Activated T-helper 1 cell treated with anti-CD3 and anti-CD28 coated beads, Interleukin-12 subunit alpha, Interleukin-12 subunit beta, Interleukin-2, Interleukin-4 antibody, amounts not matched to agents 30 ng/mL and 10 ng/mL and 1 ng/mL, durations not matched to agents 14 hours and 24 hours and 36 hours (primary cell): ENCODE data around the gene TRPV3. TPM values are rescaled to one million over a fixed set of nuclear protein-coding genes. Genes with fewer than 3 reads are reported as not detected.

Experiments
- DNase-seq: peaks from one replicate; pipeline ENCODE4 v3.0.0; 2021; ENCODE audit warnings: low spot score
- H3K27ac Mint-ChIP-seq: one replicate; pipeline ENCODE4 v1.8.0; 2021; ENCODE audit warnings: mild to moderate bottlenecking, mixed read lengths
- H3K27me3 Mint-ChIP-seq: one replicate; pipeline ENCODE4 v1.8.0; 2022; ENCODE audit warnings: mild to moderate bottlenecking, moderate library complexity, mixed read lengths; ENCODE audit not compliant: insufficient read depth
- H3K36me3 Mint-ChIP-seq: one replicate; pipeline ENCODE4 v1.8.0; 2021; ENCODE audit warnings: low read depth, mixed read lengths
- H3K4me1 Mint-ChIP-seq: one replicate; pipeline ENCODE4 v1.8.0; 2021; ENCODE audit warnings: low read depth, mixed read lengths
- H3K4me3 Mint-ChIP-seq: one replicate; pipeline ENCODE4 v1.8.0; 2021; ENCODE audit warnings: mild to moderate bottlenecking, moderate library complexity, mixed read lengths
- H3K9me3 Mint-ChIP-seq: one replicate; pipeline ENCODE4 v1.8.0; 2021; ENCODE audit warnings: mixed read lengths
- intact Hi-C: fragments of 100-400 bp; cut with micrococcal nuclease; formaldehyde crosslinking; loops from one replicate; pipeline ENCODE4 v1.15.1; 2024
- total RNA-seq: library from RNA; stranded (reverse); gene quantifications from 2 replicates; pipeline ENCODE4 v1.2.3, GENCODE V29; 2022

Gene TRPV3
- total RNA-seq, 1 donor from 2014 or later = 0.26 TPM

DNA sequence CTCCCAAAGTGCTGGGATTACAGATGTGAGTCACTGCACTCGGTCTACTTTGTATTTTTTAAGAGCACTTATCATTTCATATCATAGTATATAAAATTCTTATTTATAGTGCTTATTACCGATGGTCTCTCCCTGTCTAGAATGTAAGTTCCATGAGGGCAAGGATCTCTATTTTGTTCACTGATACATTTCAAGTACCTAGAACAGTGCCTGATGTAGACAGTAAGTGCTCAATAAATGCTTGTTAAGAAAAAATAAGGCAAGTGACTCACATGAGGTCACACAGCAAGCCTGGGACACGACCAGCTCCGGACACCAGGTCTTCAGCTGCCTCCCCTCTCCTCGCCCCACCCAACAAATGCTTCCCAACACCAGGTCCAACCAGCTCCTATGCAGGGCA, 23.9 kb downstream of the TRPV3 start:
- Mint-ChIP-seq H3K36me3 (no peaks in the 10 kb centered on the region), H3K9me3 (no peaks in the 10 kb centered on the region), H3K27me3 (peaks cover 13% of the 10 kb centered on the region), H3K4me1 (no peaks in the 10 kb centered on the region), H3K27ac (no peak overlapping the region), H3K4me3 (no peak overlapping the region)
- no peak for DNase-seq
- intact Hi-C loops = no loop called here

- Mint-ChIP-seq H3K27me3 (peaks cover 11% of the 10 kb centered on the region), H3K36me3 (no peaks in the 10 kb centered on the region), H3K4me1 (no peaks in the 10 kb centered on the region), H3K4me3 (no peak overlapping the region), H3K9me3 (no peaks in the 10 kb centered on the region), H3K27ac (no peak overlapping the region)
- no peak for DNase-seq
- intact Hi-C loops = no loop called here
These were observed 24.8 kb downstream of the TRPV3 start for GRCh38 chr17:3532859-3533142.

DNA sequence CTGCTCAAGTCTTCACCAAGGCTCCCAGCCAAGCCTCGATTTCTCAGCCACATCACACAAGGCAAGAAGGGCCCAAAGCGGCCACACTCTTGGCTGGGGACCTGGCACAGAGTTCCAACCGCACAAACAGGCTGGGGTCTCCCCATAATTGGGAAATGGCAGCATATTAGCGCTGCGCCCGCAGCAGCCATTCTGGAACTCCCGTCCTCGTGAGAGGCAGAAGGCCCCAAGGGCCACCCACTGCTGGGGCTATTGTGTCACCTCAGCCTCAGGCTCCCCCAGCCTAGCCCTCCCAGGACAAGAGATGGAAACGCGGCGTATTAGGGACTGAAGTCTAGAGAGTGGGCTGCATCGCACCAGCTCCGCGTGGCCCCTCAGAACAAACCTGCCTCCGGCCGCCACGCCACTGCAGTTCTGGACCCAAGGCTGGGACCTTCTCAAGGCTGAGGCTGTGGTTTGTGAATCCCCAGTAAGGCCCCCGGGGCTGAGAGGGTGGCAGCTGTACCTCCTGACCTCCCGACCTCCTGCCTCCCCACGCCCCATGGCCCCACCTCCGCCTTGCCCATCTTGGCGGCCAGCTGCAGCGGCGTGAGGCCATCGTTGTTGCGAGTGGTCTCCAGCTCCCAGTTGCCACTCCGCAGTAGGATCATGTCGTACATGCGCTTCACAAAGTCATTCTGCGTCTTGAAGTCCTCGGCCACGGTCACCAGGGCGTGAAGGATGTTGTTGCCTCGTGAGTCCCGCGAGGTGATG, 25.3 kb downstream of the TRPV3 start:
- H3K4me3 Mint-ChIP-seq = no peak overlapping the region
- DNase-seq = no peak
- H3K9me3 Mint-ChIP-seq = no peaks in the 10 kb centered on the region
- no peaks in the 10 kb centered on the region for H3K36me3 Mint-ChIP-seq
- no peak overlapping the region for H3K27ac Mint-ChIP-seq
- H3K27me3 Mint-ChIP-seq = peaks cover 11% of the 10 kb centered on the region
- H3K4me1 Mint-ChIP-seq = no peaks in the 10 kb centered on the region
- intact Hi-C loops = no loop called here

- H3K27ac Mint-ChIP-seq = no peak overlapping the region
- intact Hi-C loops = no loop called here
These were observed 26.1 kb downstream of the TRPV3 start for GRCh38 chr17:3531266-3532101.

GRCh38 chr17:3529817-3530741, 27.5 kb downstream of the TRPV3 start:
- H3K9me3 Mint-ChIP-seq = no peaks in the 10 kb centered on the region
- H3K4me3 Mint-ChIP-seq = no peak overlapping the region
- no peak for DNase-seq
- H3K4me1 Mint-ChIP-seq = no peaks in the 10 kb centered on the region
- H3K27ac Mint-ChIP-seq = no peak overlapping the region
- intact Hi-C loops = no loop called here
- H3K36me3 Mint-ChIP-seq = no peaks in the 10 kb centered on the region
- peaks cover 6% of the 10 kb centered on the region for H3K27me3 Mint-ChIP-seq

More at GRCh38 chr17:3531266-3532101, 26.1 kb downstream of the TRPV3 start:
- no peaks in the 10 kb centered on the region for H3K4me1 Mint-ChIP-seq
- DNase-seq = no peak
- peaks cover 8% of the 10 kb centered on the region for H3K27me3 Mint-ChIP-seq
- no peak overlapping the region for H3K4me3 Mint-ChIP-seq
- H3K9me3 Mint-ChIP-seq = no peaks in the 10 kb centered on the region
- no peaks in the 10 kb centered on the region for H3K36me3 Mint-ChIP-seq

DNA sequence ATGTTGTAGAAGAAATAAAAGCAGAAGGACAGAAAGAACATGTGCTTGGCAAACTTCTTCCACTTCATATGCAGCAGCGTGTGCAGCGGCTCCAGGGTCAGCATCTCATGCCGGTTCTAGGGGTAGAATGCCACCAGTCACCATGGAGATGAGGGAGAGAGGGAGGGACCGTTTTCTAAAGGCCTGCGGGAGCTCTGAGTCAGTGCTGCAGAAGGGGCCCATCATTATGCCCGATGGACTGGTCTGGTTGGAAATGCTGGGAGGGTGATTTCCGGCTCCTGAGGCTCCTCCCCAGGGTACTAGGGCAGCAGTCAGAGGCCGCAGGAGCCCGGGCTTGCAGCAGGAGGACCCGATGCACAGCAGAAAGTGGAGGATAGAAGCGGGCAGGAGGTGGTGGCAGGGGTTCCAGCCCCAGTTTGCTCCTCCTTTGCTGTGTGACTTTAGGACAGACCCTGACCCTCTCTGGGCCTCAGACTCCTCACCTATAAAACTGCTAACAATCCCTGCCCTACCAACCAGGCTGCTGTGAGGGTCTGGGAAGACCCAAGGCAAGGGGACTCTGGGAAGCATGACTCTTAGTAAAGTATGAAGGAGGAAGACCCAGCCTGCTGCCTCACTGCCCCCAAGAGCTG, 28.6 kb downstream of the TRPV3 start:
- intact Hi-C loops = no loop called here
- Mint-ChIP-seq H3K9me3 (no peaks in the 10 kb centered on the region), H3K4me3 (no peak overlapping the region), H3K27me3 (peaks cover 3% of the 10 kb centered on the region), H3K36me3 (no peaks in the 10 kb centered on the region), H3K4me1 (no peaks in the 10 kb centered on the region), H3K27ac (no peak overlapping the region)
- no peak for DNase-seq

GRCh38 chr17:3528403-3528851, 29.2 kb downstream of the TRPV3 start:
- no peaks in the 10 kb centered on the region for H3K4me1 Mint-ChIP-seq
- H3K27ac Mint-ChIP-seq = no peak overlapping the region
- no peak overlapping the region for H3K4me3 Mint-ChIP-seq
- no peaks in the 10 kb centered on the region for H3K36me3 Mint-ChIP-seq
- no peaks in the 10 kb centered on the region for H3K27me3 Mint-ChIP-seq
- no peak for DNase-seq
- H3K9me3 Mint-ChIP-seq = no peaks in the 10 kb centered on the region
- intact Hi-C loops = no loop called here

DNA sequence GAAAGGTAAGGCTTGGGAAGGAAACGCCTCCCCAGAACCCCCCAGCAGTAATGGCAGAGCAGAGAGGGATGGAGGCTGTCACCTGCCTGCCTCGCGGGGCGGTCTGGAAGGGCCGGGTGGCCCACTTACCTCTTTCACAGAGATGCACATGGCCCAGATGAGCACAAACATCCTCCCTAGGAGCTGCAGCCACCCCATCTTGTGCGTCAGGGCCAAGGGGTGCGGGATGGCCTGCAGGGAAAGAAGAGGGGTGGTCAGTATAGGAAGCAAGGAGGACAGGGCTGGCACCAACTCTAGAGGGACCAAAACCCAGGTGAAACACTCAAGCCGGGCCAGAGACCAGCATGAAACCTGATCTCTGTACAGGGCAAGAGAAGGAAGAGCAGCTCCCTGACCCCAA, 29.7 kb downstream of the TRPV3 start:
- no peaks in the 10 kb centered on the region for H3K27me3 Mint-ChIP-seq
- H3K4me1 Mint-ChIP-seq = no peaks in the 10 kb centered on the region
- H3K4me3 Mint-ChIP-seq = no peak overlapping the region
- no peaks in the 10 kb centered on the region for H3K36me3 Mint-ChIP-seq
- H3K9me3 Mint-ChIP-seq = no peaks in the 10 kb centered on the region
- no peak overlapping the region for H3K27ac Mint-ChIP-seq
- DNase-seq = no peak
- intact Hi-C loops = no loop called here

- intact Hi-C loops = no loop called here
- Mint-ChIP-seq H3K9me3 (no peaks in the 10 kb centered on the region), H3K4me3 (no peak overlapping the region), H3K36me3 (no peaks in the 10 kb centered on the region), H3K27ac (no peak overlapping the region), H3K27me3 (no peaks in the 10 kb centered on the region), H3K4me1 (no peaks in the 10 kb centered on the region)
- DNase-seq = no peak
These were observed 30.1 kb downstream of the TRPV3 start for GRCh38 chr17:3527468-3527867.

DNA sequence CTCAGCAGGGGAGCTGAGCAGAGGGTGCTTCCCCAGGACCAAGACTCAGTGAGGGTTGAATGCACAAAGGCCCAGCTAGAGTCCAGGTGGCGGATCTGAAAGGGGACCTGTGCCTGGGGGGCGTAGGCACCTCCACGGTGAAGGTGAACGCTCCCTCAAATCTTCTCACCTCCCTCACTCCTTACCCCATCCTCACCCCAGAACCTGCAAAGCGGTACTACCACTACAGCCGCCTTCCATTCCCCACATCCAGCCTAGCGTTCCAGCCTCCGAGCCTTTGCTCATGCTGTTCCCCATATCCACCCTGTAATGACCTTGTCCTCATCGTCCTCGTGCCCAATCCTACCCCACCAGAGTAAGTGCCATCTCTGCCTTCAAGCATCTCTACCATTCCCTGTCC, 30.6 kb downstream of the TRPV3 start:
- no peak overlapping the region for H3K4me3 Mint-ChIP-seq
- H3K36me3 Mint-ChIP-seq = no peaks in the 10 kb centered on the region
- DNase-seq = no peak
- intact Hi-C loops = no loop called here
- no peaks in the 10 kb centered on the region for H3K9me3 Mint-ChIP-seq
- no peaks in the 10 kb centered on the region for H3K4me1 Mint-ChIP-seq
- H3K27ac Mint-ChIP-seq = no peak overlapping the region
- no peaks in the 10 kb centered on the region for H3K27me3 Mint-ChIP-seq

GRCh38 chr17:3526491-3526890, 31.1 kb downstream of the TRPV3 start:
- intact Hi-C loops = no loop called here
- Mint-ChIP-seq H3K27me3 (no peaks in the 10 kb centered on the region), H3K4me1 (no peaks in the 10 kb centered on the region), H3K9me3 (no peaks in the 10 kb centered on the region), H3K36me3 (no peaks in the 10 kb centered on the region), H3K27ac (no peak overlapping the region), H3K4me3 (no peak overlapping the region)
- no peak for DNase-seq

- Mint-ChIP-seq H3K36me3 (no peaks in the 10 kb centered on the region), H3K9me3 (no peaks in the 10 kb centered on the region), H3K4me1 (no peaks in the 10 kb centered on the region), H3K4me3 (no peak overlapping the region), H3K27ac (no peak overlapping the region), H3K27me3 (no peaks in the 10 kb centered on the region)
- DNase-seq = no peak
- intact Hi-C loops = no loop called here
These were observed 33.6 kb downstream of the TRPV3 start for GRCh38 chr17:3524024-3524423.
